Kidney (tissue), 14 donors: ENCODE measurements around the gene LTF. TPM values are rescaled to one million over a fixed set of nuclear protein-coding genes. Genes with fewer than 3 reads are reported as not detected.

Experiments used
- DNase-seq, 5 donors: peaks; one replicate each; pipeline ENCODE4 v3.0.0-alpha.2; 2013 to 2020
- FAIRE-seq: peaks from 2 replicates; lab custom pipeline; 2012; peaks lifted over from hg19 to GRCh38; lab: Jason Lieb, UNC
- H3K27ac ChIP-seq, 2 donors: one replicate each; pipeline ENCODE4 v1.7.0; 2013; ENCODE audit warnings: low read depth in 2 of 2, low read length in 2 of 2, inconsistent platforms in 1 of 2
- H3K27me3 ChIP-seq: one replicate; pipeline ENCODE4 v1.7.1; 2013; ENCODE audit warnings: low read length, inconsistent platforms; ENCODE audit not compliant: control insufficient read depth, insufficient read depth
- H3K36me3 ChIP-seq, 3 donors: one replicate each; pipeline versions ENCODE4 v1.7.0 to v1.7.1; 2013; ENCODE audit warnings: low read length in 3 of 3, control low read depth in 1 of 3, inconsistent platforms in 1 of 3; ENCODE audit not compliant: insufficient read depth in 3 of 3, control insufficient read depth in 2 of 3
- H3K4me1 ChIP-seq, 3 donors: one replicate each; pipeline versions ENCODE4 v1.7.0 to v1.7.1; 2013; ENCODE audit warnings: low read length in 3 of 3, inconsistent platforms in 1 of 3, low read depth in 1 of 3; ENCODE audit not compliant: control insufficient read depth in 2 of 3, insufficient read depth in 2 of 3
- H3K4me3 ChIP-seq, 3 donors: one replicate each; pipeline versions ENCODE4 v1.7.0 to v1.8.1; 2013; ENCODE audit warnings: low read length in 3 of 3, control low read depth in 1 of 3, inconsistent platforms in 1 of 3
- H3K9ac ChIP-seq, 3 donors: one replicate each; pipeline versions ENCODE4 v1.7.0 to v1.7.1; 2013; ENCODE audit warnings: low read length in 3 of 3, control low read depth in 1 of 3, inconsistent platforms in 1 of 3
- H3K9me3 ChIP-seq, 3 donors: one replicate each; pipeline versions ENCODE4 v1.7.0 to v1.7.1; 2013; ENCODE audit warnings: low read length in 3 of 3, control low read depth in 1 of 3, inconsistent platforms in 1 of 3; ENCODE audit not compliant: control insufficient read depth in 2 of 3, insufficient read depth in 1 of 3
- intact Hi-C: fragments of 100-400 bp; cut with DNase I; formaldehyde crosslinking; loops from one replicate; pipeline ENCODE4 v1.11.1; 2022
- polyA plus RNA-seq: library from polyadenylated mRNA; stranded (reverse); fragments of 350-450 nt; fragmentation: Illumina TruSeq; extraction: RNeasy Lipid Tissue Mini Kit (QIAGEN cat#74804); gene quantifications from one replicate; pipeline ENCODE4 v1.2.3, GENCODE V29; 2014; ENCODE audit warnings: low read depth, low replicate concordance; ENCODE audit not compliant: insufficient read depth
- total RNA-seq: library from RNA; stranded (reverse); fragmentation: NEBNext Ultra II Directional; extraction: Animal tissue kit (Norgen Biotek cat#: 25700); gene quantifications from one replicate; pipeline ENCODE4 v1.2.1, GENCODE V29; 2021
- TF ChIP-seq, protein P1 (sequence below): IDR thresholded peaks from 3 replicates; pipeline ENCODE4 v1.5.1; 2012; ENCODE audit warnings: mild to moderate bottlenecking, moderate library complexity, borderline replicate concordance; ENCODE audit not compliant: insufficient read depth; ENCODE audit errors: extremely low read depth
- donor health status: control.
- donor health status: control.
- donor health status: control.
- donor health status: control.
- donor health status: control.
- donor health status: DM: yes; HTN: yes; CAD: no.
- donor health status: Normal renal cell carcinoma (clear cell type).

LTF gene
- total and polyA plus RNA-seq, 2 donors from 2014 or later: 34.7 to 1,823 TPM

DNA sequence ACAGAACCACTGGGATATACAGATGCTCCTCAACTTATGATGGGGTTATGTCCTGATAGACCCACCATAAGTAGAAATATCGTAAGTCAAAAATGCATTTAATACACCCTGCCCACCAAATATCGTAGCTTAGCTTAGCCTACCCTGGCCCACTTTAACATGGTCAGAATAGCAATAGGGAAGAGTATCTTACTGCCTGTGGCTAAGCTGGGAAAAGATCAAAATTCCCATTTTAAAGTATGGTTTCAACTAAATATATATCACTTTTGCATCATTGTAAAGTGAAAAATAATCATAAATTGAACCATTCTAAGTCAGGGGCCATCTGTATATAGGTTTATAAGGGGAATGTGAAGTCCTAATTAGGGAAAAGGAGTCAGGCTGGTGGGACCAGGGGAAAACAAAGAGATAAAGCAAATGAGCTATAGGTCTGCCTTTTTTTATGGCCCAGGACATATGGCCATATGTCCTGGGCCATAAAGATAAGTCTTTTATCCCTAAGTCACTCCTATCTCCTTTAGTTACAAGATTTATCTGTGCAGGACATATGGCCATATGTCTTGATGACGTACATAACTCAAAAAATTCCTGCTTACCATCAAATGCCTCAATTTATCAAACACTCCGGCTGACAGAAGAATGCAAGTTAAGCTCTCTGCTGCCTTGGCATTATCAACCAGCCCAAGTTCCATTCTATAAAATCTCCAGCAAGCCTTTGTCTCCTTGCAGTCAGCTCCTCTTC is 44.3 kb upstream of the LTF start:
- Histone ChIP-seq H3K9me3 (no peaks in the 10 kb centered on the region), H3K27ac (no peak overlapping the region), H3K4me1 (no peaks in the 10 kb centered on the region), H3K27me3 (no peaks in the 10 kb centered on the region), H3K36me3 (no peaks in the 10 kb centered on the region), H3K4me3 (no peak overlapping the region), H3K9ac (no peak overlapping the region)
- TF ChIP-seq, protein P1, sequence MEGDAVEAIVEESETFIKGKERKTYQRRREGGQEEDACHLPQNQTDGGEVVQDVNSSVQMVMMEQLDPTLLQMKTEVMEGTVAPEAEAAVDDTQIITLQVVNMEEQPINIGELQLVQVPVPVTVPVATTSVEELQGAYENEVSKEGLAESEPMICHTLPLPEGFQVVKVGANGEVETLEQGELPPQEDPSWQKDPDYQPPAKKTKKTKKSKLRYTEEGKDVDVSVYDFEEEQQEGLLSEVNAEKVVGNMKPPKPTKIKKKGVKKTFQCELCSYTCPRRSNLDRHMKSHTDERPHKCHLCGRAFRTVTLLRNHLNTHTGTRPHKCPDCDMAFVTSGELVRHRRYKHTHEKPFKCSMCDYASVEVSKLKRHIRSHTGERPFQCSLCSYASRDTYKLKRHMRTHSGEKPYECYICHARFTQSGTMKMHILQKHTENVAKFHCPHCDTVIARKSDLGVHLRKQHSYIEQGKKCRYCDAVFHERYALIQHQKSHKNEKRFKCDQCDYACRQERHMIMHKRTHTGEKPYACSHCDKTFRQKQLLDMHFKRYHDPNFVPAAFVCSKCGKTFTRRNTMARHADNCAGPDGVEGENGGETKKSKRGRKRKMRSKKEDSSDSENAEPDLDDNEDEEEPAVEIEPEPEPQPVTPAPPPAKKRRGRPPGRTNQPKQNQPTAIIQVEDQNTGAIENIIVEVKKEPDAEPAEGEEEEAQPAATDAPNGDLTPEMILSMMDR: no peak
- FAIRE-seq: no peak
- intact Hi-C loops: no loop called here
- DNase-seq: no peak

DNA sequence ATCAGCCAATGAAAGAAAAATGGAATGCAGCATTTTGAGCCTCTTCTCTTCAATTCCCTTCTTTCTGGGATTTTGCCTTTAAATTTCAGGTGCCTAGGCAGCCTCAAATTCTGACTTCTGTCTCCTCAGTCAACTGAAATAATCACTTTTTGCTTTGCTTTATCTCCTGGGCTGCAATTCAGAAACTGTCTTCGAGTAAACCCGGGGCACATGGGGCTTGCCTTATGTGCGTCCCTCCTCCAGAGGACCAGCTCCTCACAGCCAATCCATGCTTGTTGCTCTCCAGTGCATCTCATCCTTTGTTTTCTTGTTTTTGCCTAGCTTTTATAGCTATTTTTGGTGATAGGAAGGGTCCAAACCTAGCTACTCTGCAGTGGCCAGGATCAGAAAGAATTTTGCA is 41.8 kb upstream of the LTF start:
- intact Hi-C loops: no loop called here
- no peak overlapping the region for H3K27ac ChIP-seq

DNA sequence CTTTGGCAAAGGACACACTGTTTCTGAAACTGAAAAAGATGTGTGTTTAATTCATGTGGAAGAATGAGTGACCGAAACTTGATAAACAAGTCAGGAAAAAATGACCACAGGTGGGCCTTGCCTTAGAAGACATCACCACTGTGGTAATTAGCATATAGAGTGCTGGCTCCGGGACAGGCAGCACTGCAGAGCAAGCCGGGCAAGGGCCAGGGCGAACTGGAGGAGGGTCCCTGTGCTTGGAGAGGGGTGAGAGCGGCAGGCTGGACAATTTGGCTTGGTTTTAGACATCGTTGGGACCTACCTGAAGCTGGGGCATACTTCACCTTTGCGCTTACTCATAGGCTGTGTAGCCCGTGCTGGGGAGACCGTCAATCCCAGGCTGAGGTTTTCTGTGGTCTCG is 41.2 kb upstream of the LTF start:
- H3K27me3 ChIP-seq: no peaks in the 10 kb centered on the region
- no peaks in the 10 kb centered on the region for H3K4me1 ChIP-seq
- TF ChIP-seq, protein P1: no peak
- no peak overlapping the region for H3K9ac ChIP-seq
- no peak overlapping the region for H3K27ac ChIP-seq
- H3K4me3 ChIP-seq: no peak overlapping the region
- intact Hi-C loops: no loop called here
- no peaks in the 10 kb centered on the region for H3K36me3 ChIP-seq
- DNase-seq (no peak), FAIRE-seq (no peak)
- H3K9me3 ChIP-seq: no peaks in the 10 kb centered on the region

More for the DNA sequence above, 41.8 kb upstream of the LTF start:
- Histone ChIP-seq H3K9me3 (no peaks in the 10 kb centered on the region), H3K4me1 (no peaks in the 10 kb centered on the region), H3K4me3 (no peak overlapping the region), H3K36me3 (no peaks in the 10 kb centered on the region), H3K9ac (no peak overlapping the region), H3K27me3 (no peaks in the 10 kb centered on the region)
- TF ChIP-seq, protein P1: no peak
- FAIRE-seq: no peak
- no peak for DNase-seq

DNA sequence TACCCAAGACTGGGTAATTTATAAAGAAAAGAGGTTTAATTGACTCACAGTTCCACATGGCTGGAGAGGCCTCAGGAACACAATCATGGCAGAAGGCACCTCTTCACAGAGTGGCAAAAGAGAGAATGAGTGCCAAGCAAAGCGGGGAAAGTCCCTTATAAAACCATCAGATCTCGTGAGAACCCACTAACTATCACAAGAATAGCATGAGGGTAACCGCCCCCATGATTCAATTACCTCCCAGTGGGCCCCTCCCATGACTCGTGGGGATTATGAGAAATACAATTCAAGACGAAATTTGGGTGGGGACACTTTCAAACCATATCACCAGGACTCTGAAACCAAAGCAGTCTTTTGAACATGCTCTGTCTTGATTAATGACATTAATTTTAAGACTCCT is 40.1 kb upstream of the LTF start:
- DNase-seq (no peak), FAIRE-seq (no peak)
- H3K36me3 ChIP-seq: no peaks in the 10 kb centered on the region
- TF ChIP-seq, protein P1: no peak
- no peaks in the 10 kb centered on the region for H3K4me1 ChIP-seq
- H3K4me3 ChIP-seq: no peak overlapping the region
- H3K9me3 ChIP-seq: no peaks in the 10 kb centered on the region
- H3K27me3 ChIP-seq: no peaks in the 10 kb centered on the region
- intact Hi-C loops: no loop called here
- H3K9ac ChIP-seq: no peak overlapping the region
- no peak overlapping the region for H3K27ac ChIP-seq
